Left hindlimb (tissue), 1 donor: ENCODE data around the gene RSF1.

Experiments used
- DNase-seq: peaks from one replicate; pipeline ENCODE4 v3.0.0-alpha.2; 2018

RSF1 gene

GRCh38 chr11:77800449-77800848, 20.1 kb downstream of the RSF1 start:
- no peak for DNase-seq

GRCh38 chr11:77799338-77799737, 21.2 kb downstream of the RSF1 start:
- DNase-seq = no peak

DNA sequence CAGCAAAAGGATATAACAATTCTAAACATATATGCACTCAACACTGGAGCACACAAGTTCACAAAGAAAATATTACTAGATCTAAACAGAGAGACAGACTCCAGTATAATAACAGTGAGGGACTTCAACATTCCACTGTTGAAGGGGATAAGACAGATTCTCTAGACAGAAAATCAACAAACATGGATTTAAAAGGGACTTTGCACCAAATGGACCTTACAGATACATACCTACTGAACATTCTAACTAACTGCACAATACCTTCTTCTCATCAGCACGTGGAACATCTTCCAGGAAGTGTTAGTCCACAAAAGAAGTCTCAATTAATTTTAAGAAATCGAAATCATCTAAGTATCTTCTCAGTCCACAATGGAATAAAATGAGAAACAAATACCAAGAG, 26.6 kb downstream of the RSF1 start:
- no peak for DNase-seq

GRCh38 chr11:77791301-77791700, 29.2 kb downstream of the RSF1 start:
- DNase-seq = no peak

GRCh38 chr11:77789731-77790476, 30.6 kb downstream of the RSF1 start:
- no peak for DNase-seq

DNA sequence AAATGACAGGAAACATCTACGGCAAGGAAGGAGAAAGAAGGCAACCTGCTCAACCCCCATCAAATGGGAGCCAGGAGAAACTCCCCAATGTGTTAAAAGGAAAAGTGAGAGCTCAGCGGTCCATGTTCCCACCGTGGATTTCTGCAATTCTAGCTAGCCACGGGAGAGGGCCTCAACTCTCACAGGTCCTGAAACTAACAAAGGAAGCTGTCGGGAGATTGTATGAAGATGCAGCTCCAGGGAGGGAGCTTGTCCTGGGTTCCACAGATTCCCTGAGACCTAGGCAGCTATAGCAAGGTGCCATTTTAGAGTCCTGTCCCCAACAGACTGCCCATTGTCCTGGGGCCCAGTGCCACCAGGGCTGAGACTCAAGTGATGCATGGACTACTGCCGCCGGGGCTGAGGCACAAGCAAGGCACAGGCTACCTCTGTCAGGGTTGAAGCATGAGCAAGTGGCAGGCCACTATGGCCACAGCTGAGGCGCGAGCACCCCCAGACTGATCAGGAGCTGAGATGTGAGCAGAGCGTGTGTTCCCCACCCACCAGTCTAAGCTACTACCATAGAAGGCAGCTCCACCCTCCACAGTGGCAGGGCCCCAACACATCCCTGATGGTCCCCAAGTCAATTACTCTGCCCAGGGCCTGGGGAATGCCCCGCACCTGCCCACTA, 31.3 kb downstream of the RSF1 start:
- DNase-seq = no peak

DNA sequence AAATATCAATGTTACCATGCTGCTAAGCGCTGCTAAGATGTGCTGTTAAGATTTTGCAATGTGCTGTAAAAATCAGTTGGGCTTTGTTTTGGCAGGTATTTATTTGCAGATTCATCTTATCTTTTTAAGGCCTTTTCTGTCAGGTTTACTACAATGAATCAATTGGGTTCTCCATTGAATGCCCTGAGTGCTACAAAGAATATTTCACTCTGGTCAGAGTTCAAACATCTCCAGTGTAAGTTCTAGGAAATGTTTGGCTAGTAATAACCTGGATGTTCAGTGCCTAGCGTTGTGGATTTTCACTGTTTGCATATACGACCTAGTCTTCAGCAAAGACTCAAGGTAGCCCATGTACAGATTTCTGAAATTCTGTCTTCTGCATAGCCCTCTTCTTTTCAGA, 36.0 kb downstream of the RSF1 start:
- no peak for DNase-seq

DNA sequence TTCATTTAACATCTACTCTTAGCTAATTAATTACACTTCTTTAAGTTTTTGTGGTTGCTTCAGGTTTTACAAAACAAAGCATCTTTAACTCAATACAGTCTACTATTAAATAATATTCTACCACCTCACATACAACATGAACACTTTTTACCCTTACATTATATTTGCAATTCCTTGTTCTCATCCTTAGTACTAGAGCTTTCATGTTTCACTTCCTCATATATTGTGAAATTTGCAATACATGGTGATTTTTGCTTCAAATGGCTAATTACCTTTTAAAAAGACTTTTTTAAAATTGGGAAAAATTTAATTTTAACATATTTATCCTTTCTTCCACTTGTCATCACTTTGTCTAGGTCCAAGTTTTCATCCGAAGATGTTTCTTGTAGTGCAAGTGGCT, 37.5 kb downstream of the RSF1 start:
- no peak for DNase-seq

- no peak for DNase-seq
These were observed 40.6 kb downstream of the RSF1 start for GRCh38 chr11:77779935-77780334.

GRCh38 chr11:77778549-77778948, 42.0 kb downstream of the RSF1 start:
- DNase-seq = no peak

GRCh38 chr11:77778118-77778517, 42.4 kb downstream of the RSF1 start:
- DNase-seq = no peak

DNA sequence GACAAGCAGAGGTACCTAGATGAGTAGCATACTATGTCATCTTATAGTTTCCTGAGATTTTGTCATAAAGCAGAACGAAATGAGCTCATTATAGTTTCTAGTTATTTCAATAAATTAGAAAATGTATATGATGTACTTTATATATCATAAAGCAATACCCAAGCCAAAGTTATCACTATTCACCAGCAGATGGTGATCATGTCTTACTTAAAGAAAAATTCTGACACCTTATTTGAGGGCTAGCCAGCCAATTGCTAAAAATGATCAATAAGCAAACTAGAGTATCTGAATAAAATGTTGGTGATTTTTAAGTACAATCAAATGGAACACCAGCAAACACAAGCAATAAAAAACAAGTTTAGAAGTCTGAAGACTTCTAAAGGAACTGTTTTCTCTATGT, 44.1 kb downstream of the RSF1 start:
- DNase-seq = no peak

DNA sequence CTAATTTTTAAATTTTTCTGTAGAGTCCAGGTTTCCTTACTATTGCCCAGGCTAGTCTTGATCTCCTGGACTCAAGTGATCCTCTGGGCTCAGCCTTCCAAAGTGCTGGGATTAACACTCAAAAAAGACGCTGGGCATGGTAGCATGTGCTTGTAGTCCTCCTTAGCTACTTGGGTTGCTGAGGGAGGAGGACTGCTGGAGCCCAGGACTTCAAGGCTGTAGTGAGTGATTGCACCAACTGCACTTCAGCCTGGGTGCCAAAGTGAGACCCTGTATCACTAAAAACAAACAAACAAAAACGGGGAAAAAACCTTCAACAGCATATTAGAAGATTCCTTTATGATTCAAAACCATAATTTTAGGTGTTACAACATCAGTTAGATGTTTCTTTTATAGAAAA, 44.6 kb downstream of the RSF1 start:
- no peak for DNase-seq

DNA sequence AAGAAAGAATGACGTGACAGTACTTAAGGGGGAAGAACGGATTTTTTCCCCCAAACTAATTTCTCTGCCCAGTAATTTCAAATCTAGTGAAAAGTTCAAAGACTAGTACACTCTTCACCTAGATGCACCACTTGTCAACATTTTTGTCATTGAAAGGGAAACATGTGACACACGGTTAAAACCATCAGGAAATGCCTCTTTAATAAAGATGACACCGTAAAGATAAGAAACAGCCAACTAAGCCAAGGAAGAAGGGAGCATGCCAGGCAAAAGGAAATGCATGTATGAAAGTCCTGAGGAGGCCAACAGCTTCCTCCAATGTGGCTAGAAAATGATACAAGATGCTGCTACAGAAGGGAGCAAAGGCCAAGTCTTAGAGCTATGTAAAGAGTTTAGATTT, 49.4 kb downstream of the RSF1 start:
- no peak for DNase-seq

DNA sequence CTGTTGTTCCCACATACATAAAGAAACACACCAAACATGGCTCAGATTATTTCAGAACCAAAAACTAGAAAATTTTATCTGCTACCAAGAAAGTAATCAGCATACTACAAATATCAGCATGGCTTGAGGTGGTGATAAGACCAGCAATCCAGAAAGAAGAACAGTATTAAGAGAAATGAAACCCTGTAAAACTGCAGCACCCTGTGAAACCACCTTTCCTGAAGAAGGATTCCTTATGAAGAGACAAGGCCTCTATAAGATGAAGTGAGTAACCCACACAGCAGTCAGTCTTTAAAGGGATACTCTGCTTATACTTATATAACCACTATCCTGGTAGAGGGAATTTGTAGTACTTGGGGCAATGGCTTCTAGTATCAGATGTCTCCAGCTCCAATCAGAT, 49.9 kb downstream of the RSF1 start:
- no peak for DNase-seq

DNA sequence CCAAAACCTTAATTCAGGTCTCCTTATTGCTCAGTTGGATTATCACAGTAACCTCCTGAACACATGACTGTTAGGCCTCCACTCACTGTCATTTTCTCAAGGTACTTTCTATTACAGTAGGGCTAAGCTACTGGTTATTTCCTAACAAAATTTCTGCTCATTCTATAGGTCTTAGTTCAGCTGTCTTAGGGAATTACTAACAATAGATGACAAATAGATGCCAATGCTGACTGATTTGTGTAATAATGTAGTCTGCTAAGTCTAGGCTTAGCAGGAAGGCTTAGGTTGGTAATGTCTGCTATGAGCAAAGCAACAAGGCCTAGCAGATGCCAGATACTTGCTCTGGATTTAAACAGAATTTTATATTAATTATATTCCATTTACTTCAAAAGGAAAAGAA, 58.1 kb downstream of the RSF1 start:
- DNase-seq = no peak

DNA sequence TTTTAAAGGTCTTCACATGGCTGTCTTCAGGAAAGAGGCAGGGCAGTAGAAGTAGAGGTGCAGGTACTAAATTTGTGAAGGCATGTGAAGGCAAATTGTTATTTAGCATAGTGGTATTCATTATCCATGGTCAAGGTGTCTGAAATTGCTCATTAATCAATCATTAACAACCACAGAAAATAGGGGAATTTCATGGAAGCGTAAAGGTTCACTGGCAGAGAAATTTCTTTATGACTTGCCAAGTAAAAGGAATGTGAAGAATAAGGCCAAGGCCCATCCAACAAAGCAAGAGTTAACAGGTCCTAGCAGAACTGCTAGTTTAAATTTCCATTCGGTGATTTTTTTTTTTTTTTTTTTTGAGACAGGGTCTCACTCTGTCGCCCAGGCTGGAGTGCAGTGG, 59.0 kb downstream of the RSF1 start:
- DNase-seq = no peak

DNA sequence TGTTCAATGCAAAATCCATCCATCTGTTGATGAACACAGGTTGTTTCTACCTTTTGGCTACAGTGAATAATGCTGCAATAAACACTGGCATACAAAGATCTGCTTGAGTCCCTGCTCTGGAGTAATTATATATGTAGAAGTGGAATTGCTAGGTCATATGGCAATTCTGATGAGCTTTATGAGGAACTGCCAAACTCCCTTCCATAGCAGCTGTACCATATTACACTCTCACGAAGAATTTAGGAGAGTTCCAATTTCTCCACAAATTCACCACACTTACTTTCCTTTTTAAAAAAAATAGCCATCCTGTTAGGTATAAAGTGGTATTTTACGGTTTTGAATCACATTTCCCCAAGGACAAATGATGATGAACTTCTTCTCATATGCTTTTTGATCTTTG, 62.2 kb downstream of the RSF1 start:
- DNase-seq = no peak

DNA sequence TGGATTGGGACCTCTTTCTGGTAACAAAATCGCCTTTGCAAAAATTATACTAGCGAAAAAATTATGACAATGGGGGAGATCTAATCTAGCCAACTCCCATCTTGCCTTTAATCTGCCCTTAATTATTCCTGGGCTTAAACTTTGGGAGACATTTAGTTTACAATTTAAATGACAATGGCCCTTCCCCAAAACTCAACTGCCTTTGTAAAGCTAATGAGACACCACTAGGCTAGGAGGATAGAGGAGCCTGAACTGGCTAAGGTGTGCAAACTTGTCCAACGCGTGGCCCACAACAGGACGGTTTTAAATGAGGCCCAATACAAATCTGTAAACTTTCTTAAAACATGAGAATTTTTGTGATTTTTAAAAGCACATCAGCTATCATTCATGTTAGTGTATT, 67.3 kb downstream of the RSF1 start:
- DNase-seq = no peak

- DNase-seq = no peak
These were observed 68.0 kb downstream of the RSF1 start for GRCh38 chr11:77752516-77752915.

GRCh38 chr11:77750394-77751156, 69.9 kb downstream of the RSF1 start:
- no peak for DNase-seq

DNA sequence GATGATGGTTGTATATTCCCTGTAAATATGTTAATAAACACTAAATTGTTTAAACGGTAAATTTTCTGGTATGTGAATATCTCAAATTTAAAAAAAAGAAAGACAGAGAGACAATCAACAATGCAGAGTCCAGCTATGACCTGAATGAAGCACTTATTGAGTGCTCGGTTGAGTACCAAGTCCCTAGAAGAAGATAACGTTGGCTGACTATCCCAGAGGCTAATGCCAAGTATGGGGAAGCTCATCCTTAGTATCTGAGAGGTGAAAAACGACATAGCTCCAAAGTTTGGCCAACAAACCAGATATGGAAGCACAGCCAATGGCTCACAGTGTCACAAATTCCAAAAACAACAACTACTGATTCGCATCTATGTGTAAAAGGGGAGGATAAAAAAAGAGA, 71.3 kb downstream of the RSF1 start:
- DNase-seq = no peak

DNA sequence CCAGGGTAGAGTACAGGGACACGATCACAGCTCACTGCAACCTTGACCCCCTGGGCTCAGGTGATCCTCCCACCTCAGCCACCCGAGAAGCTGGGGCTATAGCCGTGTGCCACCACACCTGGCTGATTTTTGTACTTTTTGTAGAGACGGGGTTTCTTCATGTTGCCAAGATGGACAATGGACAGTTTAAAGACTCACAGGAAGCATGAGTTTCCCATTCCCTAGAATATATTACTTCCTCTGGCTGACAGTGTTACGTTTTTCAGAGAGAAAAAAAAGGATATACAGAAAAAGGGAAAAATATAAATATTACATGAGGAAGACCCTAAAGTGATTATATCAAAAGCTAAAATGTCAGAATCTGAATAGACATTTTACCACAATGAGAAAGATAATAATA, 72.3 kb downstream of the RSF1 start:
- DNase-seq = no peak

DNA sequence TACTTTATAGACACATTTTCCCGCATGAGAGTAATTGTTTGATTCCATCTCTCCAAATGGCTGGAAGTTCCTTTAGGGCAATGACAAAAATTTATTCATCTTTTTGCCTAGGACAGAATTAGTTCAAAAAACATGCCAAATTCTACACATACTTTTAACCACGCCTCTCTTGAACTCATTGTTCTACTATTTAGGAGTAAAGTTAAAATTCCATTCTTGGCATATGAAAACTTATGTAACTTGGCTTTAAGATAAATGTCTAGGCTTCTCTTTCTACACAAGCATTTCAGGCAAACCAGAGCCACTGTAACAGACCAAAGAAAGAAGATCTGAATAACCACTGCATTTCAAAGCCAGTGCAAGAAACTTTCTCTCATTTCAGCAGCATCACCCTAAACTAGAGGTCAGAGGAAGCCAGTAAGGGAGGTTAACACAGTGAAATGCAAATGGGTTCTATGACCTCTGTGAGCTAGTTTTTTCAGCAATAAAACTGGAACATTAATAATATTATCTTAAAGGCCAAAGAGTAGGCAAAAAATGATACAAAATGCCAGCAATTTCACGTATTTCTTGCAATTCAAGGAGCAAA, 73.0 kb downstream of the RSF1 start:
- DNase-seq = no peak
